ENCODE results near the gene APOBEC3B. TPM values are rescaled to one million over a fixed set of nuclear protein-coding genes. Genes with fewer than 3 reads are reported as not detected.

APOBEC3B gene
- total RNA-seq (ENCODE audit: low replicate concordance) = 0.90 and 6.8 TPM in 2 replicates

DNA sequence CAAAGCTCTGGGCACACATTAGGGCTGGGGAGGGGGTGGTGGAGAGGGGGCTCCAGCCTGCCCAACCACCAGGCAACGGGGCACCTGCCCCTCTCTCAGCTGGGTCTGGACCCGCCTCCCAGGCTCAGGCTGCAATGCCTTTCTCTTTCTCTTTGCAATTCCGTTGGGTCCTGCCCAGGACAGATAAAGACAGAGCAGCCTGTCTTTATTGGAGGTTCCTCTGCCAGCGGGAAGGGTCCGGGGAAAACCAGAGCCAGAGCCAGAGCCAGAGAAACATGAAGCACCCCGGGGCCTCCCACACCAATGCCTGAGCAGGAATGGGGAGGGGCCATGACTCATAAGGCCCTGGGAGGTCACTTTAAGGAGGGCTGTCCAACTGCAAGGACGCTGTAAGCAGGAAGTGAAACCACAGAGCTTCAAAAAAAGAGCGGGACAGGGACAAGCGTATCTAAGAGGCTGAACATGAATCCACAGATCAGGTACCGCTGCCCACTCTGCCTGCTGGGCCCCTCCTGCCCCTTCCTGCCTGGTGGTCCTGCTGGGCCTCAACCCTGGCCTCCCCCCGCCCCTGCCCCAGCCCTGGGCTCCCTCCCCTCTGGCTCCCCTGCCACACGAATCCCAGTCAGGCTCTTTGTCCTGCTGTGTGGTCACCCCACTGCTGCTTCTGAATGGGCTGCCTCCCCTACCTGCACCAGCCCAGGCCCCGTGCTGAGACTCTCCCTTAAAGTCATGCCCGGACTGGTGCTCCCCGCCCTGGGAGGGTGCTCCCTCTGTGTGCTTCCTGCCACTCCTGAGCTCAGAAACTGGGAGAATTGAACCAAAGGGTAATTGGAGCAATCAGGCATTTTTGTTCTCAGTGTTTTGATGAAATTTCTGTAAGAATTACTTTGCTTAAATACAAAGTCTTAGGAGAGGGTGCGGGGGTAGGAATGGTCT is at the start of gene APOBEC3B:
APOBEC3B (plus strand) TSS at position 356 of the 936 bp plus-strand sequence; CDS start at position 463, 107 bp downstream.
- DNase-seq (ENCODE audit: low read depth) = peak; percentile 94
- TF ChIP-seq, protein P1, sequence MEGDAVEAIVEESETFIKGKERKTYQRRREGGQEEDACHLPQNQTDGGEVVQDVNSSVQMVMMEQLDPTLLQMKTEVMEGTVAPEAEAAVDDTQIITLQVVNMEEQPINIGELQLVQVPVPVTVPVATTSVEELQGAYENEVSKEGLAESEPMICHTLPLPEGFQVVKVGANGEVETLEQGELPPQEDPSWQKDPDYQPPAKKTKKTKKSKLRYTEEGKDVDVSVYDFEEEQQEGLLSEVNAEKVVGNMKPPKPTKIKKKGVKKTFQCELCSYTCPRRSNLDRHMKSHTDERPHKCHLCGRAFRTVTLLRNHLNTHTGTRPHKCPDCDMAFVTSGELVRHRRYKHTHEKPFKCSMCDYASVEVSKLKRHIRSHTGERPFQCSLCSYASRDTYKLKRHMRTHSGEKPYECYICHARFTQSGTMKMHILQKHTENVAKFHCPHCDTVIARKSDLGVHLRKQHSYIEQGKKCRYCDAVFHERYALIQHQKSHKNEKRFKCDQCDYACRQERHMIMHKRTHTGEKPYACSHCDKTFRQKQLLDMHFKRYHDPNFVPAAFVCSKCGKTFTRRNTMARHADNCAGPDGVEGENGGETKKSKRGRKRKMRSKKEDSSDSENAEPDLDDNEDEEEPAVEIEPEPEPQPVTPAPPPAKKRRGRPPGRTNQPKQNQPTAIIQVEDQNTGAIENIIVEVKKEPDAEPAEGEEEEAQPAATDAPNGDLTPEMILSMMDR (IDR thresholded peaks at IDR 0.05; ENCODE audit: insufficient read depth, low read length) = no peak
- peak within 1 kb of the TSS; percentile 58 for H3K4me3 ChIP-seq (ENCODE audit: low read depth, low read length)

DNA sequence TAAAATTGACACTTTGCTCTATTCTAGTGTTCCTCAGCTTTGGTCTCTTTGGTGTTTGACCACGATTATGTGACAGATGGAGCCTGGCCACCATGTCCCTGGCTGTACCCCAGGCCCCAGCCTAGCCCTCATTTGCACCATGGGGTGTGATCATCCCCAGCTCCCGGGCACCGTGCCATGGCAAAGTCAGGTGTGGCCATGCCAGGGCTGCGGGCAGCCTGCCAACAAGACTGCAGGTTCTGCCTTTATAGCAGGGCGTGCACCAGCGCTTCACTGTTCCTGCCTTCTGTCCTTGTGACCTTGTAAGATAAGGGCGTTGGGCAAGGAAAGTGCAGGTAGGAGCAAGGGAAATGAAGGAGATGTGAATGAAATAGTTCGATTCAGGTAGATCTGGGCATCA is 47.1 kb upstream of the APOBEC3B start:
- TF ChIP-seq, protein P1 (IDR thresholded peaks at IDR 0.05; ENCODE audit: insufficient read depth, low read length) = no peak
- H3K4me3 ChIP-seq (ENCODE audit: low read depth, low read length) = no peak overlapping the region
- DNase-seq (ENCODE audit: low read depth) = no peak

DNA sequence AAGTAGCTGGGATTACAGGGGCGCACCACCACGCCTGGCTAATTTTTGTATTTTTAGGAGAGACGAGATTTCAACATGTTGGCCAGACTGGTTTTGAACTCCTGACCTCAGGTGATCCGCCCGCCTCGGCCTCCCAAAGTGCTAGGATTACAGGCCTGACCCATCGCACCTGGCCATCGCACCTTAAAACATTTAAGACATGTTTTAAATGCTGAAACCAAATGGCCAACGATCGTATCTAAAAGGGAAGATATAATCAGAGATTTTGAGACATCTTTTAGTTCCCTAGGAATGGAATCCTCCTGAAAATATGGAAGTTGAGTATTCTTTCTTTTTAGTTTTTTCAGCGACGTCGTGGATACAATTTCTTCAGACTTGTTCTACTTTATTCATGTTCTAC is 46.5 kb upstream of the APOBEC3B start:
- no peak for DNase-seq (ENCODE audit: low read depth)
- no peak overlapping the region for H3K4me3 ChIP-seq (ENCODE audit: low read depth, low read length)
- TF ChIP-seq, protein P1 (IDR thresholded peaks at IDR 0.05; ENCODE audit: insufficient read depth, low read length) = no peak

DNA sequence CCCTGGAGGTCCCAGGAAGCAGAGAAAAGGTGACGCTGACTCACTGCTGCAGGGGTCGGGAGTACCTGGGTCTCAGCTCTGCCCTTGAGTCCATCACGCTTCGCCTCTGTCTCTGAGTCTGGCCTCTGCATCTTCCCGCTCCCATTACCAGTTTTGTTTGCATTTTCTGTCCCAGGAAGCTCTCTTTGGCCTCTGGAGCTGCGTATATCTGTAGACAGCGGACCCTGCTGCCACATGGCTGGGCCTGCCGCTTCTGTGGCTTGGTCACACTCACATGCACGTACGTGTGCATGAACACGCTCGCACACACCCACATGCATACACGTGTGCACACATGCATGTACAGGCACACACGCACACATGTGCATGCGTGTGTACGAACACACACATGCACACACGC is 45.6 kb upstream of the APOBEC3B start:
- TF ChIP-seq, protein P1 (IDR thresholded peaks at IDR 0.05; ENCODE audit: insufficient read depth, low read length) = no peak
- no peak for DNase-seq (ENCODE audit: low read depth)
- no peak overlapping the region for H3K4me3 ChIP-seq (ENCODE audit: low read depth, low read length)

DNA sequence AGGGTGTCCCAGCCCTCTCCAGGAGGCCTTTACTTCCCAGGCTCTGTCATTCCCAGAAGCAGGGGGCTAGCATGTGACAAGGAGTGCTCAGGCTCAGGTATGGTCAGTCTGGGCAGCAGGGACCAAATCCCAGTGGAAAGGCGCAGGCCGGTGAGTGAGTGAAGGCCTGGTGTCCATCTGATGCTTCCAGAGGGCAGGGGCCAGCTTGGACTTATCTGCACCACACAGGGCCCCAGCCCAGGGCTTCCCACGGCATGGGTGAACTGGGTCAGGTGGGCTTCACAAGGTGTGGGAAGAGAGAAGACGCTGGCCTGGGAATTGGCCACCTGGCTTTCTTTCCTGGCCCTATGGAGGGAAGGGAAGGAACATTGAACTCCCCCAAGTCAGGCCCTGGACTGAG is 45.1 kb upstream of the APOBEC3B start:
- no peak for DNase-seq (ENCODE audit: low read depth)
- TF ChIP-seq, protein P1 (IDR thresholded peaks at IDR 0.05; ENCODE audit: insufficient read depth, low read length) = no peak
- no peak overlapping the region for H3K4me3 ChIP-seq (ENCODE audit: low read depth, low read length)

DNA sequence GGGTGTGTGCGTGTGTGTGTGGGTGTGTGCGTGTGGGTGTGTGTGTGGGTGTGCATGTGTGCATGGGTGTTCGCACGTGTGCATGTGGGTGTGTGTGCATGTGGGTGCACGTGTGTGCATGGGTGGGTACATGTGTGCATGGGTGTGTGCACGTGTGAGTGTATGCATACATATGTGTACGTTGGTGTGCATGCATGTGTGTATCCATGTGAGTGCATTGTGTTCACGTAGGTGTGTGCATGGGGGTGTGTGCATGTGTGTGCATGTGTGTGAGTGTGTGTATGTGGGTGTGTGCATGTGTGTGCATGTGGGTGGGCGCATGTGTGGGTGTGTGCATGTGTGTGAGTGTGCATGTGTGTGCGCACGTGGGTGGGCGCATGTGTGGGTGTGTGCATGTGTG is 44.6 kb upstream of the APOBEC3B start:
- TF ChIP-seq, protein P1 (IDR thresholded peaks at IDR 0.05; ENCODE audit: insufficient read depth, low read length) = no peak
- no peak overlapping the region for H3K4me3 ChIP-seq (ENCODE audit: low read depth, low read length)
- no peak for DNase-seq (ENCODE audit: low read depth)

Data from fibroblast of the aortic adventitia (primary cell).